ENCODE results near the gene GNAZ.
A peak's percentile ranks its signal among the peaks of the same experiment; 100 is the strongest.

The GNAZ gene

DNA sequence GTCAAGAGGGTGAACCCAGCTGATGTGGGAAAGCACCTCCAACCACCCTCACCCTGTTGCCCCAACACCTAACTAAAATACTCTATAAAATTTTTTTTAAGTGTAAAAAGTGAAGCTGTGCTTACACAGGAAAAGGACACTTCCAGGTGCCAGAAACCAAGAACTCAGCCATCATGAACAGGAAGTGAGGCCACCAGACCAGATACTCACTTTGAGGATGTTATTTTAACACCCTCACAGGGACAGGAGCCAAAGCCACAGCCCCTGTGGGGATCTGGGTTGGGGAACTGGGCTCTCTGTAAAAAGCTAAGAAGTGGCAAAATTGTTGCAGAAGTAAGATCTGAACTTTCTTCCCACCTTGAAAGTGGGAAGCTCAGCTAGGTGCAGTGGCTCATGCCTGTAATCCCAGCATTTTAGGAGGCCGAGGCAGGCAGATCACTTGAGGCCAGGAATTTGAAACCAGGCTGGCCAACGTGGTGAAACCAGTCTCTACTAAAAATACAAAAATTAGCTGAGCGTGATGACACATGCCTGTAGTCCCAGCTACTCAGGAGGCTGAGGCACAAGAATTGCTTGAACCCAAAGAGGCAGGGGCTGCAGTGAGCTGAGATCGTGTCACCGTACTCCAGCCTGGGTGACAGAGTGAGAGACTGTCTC lies 67.7 kb downstream of the GNAZ start:
- peak; percentile 71 to 74 (median 73) for DNase-seq
- H3K4me3 Mint-ChIP-seq: peak overlapping the region; percentile 68 to 87
- peaks cover 34% of the 10 kb centered on the region for H3K36me3 Mint-ChIP-seq (ENCODE audit: insufficient read depth)
- H3K4me1 Mint-ChIP-seq (ENCODE audit: low read depth in 2 of 2): peaks cover 35 to 51% of the 10 kb centered on the region in 2 donors
- no peaks in the 10 kb centered on the region for H3K27me3 Mint-ChIP-seq
- no peaks in the 10 kb centered on the region for H3K9me3 Mint-ChIP-seq
- H3K27ac Mint-ChIP-seq: peak overlapping the region; percentile 95 to 98
- ATAC-seq (replicated peaks): peak; percentile 72

DNA sequence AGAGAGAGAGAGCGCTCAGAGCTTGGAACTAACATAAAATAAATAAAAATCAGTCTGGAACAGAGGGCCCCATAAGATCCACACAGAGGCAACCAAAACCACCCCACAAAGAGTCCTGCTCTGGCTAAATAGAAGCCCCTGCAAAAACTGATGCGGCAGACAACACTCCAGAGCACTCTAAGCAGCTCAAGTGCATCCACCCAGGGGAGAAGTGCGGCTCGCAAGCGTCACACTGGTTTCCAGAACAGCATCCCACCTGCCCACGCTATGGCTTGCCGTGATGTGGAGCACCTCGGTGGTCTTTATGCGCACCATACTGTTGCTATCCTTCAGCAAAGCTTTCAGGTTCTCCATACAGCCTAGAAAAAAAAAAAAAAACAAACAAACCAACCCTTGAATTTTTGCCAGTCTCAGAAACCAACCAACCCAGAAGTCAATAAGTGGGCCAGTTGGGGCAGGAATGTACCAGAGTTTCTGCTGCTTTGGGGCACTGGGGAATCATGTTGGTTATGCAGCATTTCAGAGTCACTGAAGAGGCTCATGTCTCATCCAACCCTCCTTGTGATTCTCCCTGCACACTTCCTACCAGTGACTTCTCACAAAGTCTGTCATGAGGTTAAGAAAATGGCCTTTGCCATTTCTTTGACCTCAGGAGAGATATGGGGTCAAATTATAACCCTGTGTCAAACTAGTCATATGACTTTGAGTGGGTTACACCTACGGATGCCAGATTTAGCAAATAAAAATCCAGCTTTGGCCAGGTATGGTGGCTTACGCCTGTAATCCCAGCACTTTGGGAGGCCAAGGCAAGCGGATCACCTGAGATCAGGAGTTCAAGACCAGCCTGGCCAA lies 68.5 kb downstream of the GNAZ start:
- peaks cover 39% of the 10 kb centered on the region for H3K36me3 Mint-ChIP-seq (ENCODE audit: insufficient read depth)
- H3K27ac Mint-ChIP-seq: peak overlapping the region; percentile 95 to 98
- DNase-seq: no peak
- peak overlapping the region; percentile 68 to 87 for H3K4me3 Mint-ChIP-seq
- ATAC-seq (replicated peaks): no peak
- H3K27me3 Mint-ChIP-seq: no peaks in the 10 kb centered on the region
- peaks cover 39 to 56% of the 10 kb centered on the region in 2 donors for H3K4me1 Mint-ChIP-seq (ENCODE audit: low read depth in 2 of 2)
- no peaks in the 10 kb centered on the region for H3K9me3 Mint-ChIP-seq

DNA sequence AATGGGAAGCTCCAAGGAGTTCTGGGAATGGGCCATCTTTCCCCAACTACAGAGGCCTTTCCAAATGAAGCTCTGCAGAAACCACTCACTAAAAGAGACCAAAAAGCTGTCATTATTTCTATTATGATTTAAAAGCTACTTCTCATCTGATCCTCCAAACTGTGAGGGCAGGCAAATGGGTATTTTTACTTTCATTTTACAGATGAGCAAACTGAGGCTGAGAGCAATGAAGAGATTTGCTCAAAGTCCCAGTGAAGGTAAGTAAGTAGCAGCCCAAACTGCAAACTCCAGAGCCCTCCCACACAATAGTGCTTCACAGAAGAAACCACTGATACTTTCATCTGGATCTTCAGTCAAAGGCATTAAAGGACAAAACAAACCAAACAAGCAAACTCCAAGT lies 70.1 kb downstream of the GNAZ start:
- H3K9me3 Mint-ChIP-seq: no peaks in the 10 kb centered on the region
- no peaks in the 10 kb centered on the region for H3K27me3 Mint-ChIP-seq
- DNase-seq (no peak), ATAC-seq (replicated peaks) (no peak)
- H3K36me3 Mint-ChIP-seq (ENCODE audit: insufficient read depth): peaks cover 52% of the 10 kb centered on the region
- H3K4me3 Mint-ChIP-seq: no peak overlapping the region
- H3K27ac Mint-ChIP-seq: peak overlapping the region; percentile 95 to 98
- peaks cover 43 to 65% of the 10 kb centered on the region in 2 donors for H3K4me1 Mint-ChIP-seq (ENCODE audit: low read depth in 2 of 2)

DNA sequence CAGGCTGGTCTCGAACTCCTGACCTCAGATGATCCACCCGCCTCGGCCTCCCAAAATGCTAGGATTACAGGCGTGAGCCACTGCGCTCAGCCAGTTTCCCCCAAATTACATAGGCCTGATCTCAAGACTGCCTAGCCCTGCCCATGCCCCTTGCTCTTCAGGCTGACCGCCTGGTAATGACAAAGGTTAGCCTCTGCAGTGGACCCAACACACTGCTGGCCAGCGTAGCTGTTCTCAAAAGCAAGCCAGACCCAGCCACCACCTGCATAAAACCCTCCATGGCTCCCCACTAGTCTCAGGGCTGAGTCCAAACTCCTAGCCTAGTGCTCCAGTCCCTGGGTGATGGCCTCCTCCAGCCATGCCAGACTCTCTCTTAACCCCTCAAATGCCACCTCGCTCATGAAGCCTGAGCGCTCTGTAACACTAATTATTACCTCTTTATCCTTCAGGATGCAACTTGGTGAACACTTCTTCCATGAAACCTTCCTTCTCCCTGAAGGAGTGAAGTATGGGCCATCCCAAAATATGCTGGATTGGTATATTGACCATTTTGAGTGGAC lies 72.3 kb downstream of the GNAZ start:
- Mint-ChIP-seq H3K36me3 (ENCODE audit: insufficient read depth) (peaks cover 64% of the 10 kb centered on the region), H3K4me3 (peak overlapping the region; percentile 78 to 83), H3K27me3 (no peaks in the 10 kb centered on the region), H3K9me3 (no peaks in the 10 kb centered on the region), H3K4me1 (ENCODE audit: low read depth in 2 of 2) (peaks cover 49 to 56% of the 10 kb centered on the region in 2 donors), H3K27ac (peak overlapping the region; percentile 95 to 98)
- DNase-seq (no peak), ATAC-seq (replicated peaks) (no peak)

DNA sequence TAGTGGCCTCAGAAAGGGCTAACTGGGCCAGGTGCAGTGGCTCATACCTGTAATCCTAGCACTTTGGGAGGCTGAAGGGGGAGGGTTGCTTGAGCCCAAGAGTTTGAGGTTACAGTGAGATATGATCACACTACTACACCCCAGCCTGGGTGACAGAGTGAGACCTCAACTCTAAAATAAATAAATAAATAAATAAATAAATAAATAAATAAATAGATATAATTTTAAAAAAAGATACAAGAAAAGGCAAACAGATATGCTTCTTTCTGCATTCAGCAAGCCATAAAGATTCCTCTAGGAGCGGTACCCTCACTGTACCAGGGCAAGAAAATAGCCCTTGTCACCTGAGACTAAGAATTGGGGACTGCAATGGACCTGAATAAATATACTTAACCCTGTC lies 72.8 kb downstream of the GNAZ start:
- no peaks in the 10 kb centered on the region for H3K9me3 Mint-ChIP-seq
- H3K36me3 Mint-ChIP-seq (ENCODE audit: insufficient read depth): peaks cover 59% of the 10 kb centered on the region
- no peak for ATAC-seq (replicated peaks)
- peak overlapping the region; percentile 95 to 98 for H3K27ac Mint-ChIP-seq
- peaks cover 46 to 52% of the 10 kb centered on the region in 2 donors for H3K4me1 Mint-ChIP-seq (ENCODE audit: low read depth in 2 of 2)
- no peaks in the 10 kb centered on the region for H3K27me3 Mint-ChIP-seq
- DNase-seq: no peak
- H3K4me3 Mint-ChIP-seq: peak overlapping the region; percentile 78 to 83

DNA sequence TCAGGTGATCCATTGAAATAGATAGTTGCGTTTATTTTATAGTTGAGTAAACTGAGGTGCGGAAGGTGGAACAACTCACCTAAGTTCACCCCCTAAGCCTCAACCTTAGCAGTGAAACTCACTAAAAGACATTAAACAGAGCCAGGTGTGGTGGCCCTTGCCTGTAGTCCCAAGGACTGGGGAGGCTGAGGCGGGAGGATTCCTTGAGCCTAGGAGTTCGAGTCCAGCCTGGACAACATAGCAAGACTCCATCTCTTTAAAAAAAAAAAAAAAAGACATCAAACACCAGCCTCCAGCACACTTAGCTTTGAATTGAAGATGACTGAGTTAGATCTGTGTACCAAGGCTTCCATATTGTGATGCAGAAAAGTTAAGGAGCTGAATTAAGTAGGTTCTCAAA lies 74.1 kb downstream of the GNAZ start:
- H3K9me3 Mint-ChIP-seq: no peaks in the 10 kb centered on the region
- DNase-seq (no peak), ATAC-seq (replicated peaks) (no peak)
- peaks cover 37 to 41% of the 10 kb centered on the region in 2 donors for H3K4me1 Mint-ChIP-seq (ENCODE audit: low read depth in 2 of 2)
- H3K4me3 Mint-ChIP-seq: peak overlapping the region; percentile 77 to 78
- peaks cover 51% of the 10 kb centered on the region for H3K36me3 Mint-ChIP-seq (ENCODE audit: insufficient read depth)
- H3K27ac Mint-ChIP-seq: peak overlapping the region; percentile 93 to 98
- H3K27me3 Mint-ChIP-seq: no peaks in the 10 kb centered on the region

DNA sequence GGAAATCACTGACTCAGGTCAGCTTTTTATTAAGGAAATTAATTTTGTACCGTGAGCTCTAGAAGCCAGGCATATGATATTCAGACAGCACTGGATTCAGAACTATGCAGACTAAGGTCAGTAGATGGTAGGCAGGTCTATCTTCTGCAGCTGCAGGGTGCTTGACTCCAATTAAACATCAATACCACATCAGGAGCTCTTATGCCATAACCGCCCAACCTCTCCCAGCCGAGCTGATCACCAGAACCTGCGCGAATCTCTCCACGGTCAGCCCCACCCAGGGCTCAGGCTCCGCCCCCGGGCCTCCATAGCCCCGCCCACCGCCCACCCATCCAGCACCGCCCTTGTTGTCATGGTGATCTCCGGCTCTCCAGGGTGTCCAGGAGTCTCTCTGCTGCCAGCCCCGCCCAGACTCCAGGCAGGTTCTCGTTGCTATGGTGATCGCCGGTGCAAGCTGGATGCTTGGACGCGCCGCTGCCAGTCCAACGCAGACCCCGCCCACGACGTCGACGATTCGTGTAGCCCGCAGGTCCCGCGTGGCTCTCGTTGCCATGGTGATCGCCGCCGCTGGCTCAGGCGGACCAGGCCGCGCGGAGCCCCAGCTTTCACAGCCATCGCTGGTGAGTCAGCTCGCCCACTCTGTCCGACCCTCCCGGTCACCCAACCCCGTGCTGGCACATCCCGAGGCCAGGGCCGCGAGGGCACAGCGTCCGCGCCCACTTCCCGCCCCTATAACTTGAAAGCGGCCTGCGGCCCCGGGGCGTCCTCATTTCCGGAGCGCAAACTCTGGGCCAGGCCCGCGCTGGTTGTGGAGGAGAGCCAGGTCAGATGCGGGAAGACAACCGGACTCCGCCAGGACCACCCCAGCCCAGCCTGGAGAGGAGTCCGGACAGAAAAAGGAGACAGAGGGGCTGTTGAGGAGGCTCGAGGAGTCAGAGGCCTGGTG lies 74.9 kb downstream of the GNAZ start, which contains the start of gene RAB36:
RAB36 (plus strand) TSS at position 546 of the 946 bp plus-strand sequence. CDS start 1,140 bp downstream, outside the sequence.
- Mint-ChIP-seq H3K27me3 (no peaks in the 10 kb centered on the region), H3K9me3 (no peaks in the 10 kb centered on the region), H3K36me3 (ENCODE audit: insufficient read depth) (peaks cover 51% of the 10 kb centered on the region), H3K27ac (peak within 1 kb of the TSS; percentile 93 to 98), H3K4me1 (ENCODE audit: low read depth in 2 of 2) (peaks cover 37 to 39% of the 10 kb centered on the region in 2 donors), H3K4me3 (peak within 1 kb of the TSS; percentile 77 to 78)
- peak; percentile 65 for ATAC-seq (replicated peaks)
- DNase-seq: peak; percentile 86 to 98 (median 95)

DNA sequence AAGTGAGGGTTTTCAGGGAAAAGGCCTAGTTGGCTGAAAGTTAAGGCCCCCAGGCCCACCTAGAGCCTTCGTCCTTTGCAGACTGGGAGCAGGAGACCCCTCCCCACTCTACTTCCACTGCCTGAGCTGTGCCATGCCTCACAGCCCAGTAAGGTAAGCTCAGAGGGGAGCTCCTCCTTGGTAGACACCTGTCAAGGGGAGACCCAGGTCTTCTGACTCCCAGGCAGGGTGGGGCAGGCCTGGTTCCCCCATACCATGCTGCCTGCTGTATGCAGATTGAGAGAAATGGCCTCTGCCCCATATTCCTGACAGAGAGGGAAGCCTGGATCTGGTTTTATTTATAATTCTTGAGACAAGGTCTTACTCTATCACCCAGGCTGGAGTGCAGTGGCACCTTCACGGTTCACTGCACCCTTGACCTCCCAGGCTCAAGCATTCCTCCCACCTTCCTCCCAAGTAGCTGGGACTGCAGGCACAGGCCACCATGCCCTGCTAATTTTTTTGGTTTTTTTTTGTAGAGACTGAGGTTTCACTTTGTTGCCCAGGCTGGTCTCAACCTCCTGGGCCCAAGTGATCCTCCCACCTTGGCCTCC lies 75.7 kb downstream of the GNAZ start:
- Mint-ChIP-seq H3K9me3 (no peaks in the 10 kb centered on the region), H3K27ac (peak overlapping the region; percentile 93 to 98), H3K27me3 (no peaks in the 10 kb centered on the region), H3K4me3 (peak overlapping the region; percentile 77 to 78), H3K4me1 (ENCODE audit: low read depth in 2 of 2) (peaks cover 32 to 37% of the 10 kb centered on the region in 2 donors), H3K36me3 (ENCODE audit: insufficient read depth) (peaks cover 49% of the 10 kb centered on the region)
- DNase-seq (no peak), ATAC-seq (replicated peaks) (no peak)

DNA sequence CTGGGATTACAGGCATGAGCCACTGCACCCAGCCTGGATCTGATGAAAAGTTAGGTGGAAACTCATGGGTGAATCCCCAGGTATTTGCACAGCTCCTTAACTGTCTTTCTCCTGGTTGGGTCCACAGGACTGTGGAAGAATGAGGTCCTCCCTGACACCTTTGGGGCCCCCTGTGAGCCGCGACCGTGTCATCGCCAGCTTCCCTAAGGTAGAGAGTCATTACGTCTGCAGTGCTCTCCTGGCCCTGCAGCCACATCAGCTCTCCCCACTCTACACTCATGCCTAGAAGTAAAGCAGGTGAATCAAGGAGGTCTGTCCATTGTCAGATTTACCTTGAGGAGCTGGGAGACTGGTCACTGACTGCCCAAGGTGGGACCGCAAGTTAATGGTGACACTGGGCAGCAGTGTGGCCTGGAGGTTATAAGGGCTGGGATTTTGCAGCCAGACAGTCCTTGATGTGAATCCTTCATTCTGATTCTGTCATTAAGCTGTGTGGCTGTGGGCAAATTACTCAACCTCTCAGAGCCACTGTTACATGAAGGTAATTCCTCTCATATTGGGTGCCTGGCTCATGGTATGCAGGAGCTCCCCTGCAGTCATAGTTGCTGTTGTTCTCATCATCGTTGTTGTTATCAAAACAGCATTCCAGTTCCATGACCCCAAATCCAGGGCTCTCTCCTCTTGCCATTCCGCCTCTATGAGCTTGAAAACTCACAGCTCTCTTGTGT lies 76.3 kb downstream of the GNAZ start:
- H3K4me3 Mint-ChIP-seq: peak overlapping the region in 1 of 2 donors; percentile 40
- DNase-seq: no peak
- H3K27me3 Mint-ChIP-seq: no peaks in the 10 kb centered on the region
- peak overlapping the region; percentile 93 to 98 for H3K27ac Mint-ChIP-seq
- H3K9me3 Mint-ChIP-seq: no peaks in the 10 kb centered on the region
- H3K36me3 Mint-ChIP-seq (ENCODE audit: insufficient read depth): peaks cover 43% of the 10 kb centered on the region
- no peak for ATAC-seq (replicated peaks)
- H3K4me1 Mint-ChIP-seq (ENCODE audit: low read depth in 2 of 2): peaks cover 28 to 36% of the 10 kb centered on the region in 2 donors

DNA sequence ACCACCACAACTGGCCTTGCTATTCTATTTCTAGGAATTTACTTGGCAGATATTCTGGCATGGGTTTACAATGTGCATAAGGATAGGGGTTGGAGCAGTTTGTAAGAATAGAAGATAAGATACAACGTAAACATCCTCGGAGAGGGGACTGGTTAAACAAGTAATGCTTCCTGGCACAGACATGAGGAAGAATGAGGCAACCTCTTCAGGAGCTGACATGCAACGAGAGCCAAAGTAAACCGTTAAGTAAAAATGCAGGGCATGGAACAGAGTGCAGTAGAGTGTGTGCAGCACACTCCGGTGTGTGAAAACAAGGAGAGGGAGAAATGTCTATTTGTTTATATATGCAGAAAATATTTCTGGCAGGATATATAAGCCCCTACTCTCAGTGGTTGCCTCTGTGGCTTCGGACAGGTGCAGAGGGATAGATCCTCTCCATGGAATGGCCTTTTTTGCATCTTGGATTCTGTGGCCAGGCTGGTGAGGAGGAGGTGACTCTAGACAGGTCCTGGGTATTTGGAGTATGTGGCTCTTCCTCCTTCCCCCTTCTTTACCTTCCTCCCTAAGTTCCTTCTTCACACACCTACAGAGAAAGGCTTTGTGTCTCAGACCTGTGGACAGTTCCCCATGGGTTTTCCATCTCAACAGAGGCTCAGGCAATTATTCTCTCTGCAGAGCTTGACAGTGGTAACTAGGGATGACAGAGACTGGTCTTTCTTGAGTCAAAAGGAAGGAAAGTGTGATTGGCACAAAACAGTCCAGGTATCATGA lies 77.5 kb downstream of the GNAZ start:
- ATAC-seq (replicated peaks): no peak
- H3K4me1 Mint-ChIP-seq (ENCODE audit: low read depth in 2 of 2): peaks cover 20 to 30% of the 10 kb centered on the region in 2 donors
- H3K36me3 Mint-ChIP-seq (ENCODE audit: insufficient read depth): peaks cover 31% of the 10 kb centered on the region
- no peak overlapping the region for H3K4me3 Mint-ChIP-seq
- H3K27ac Mint-ChIP-seq: peak overlapping the region; percentile 65 to 98
- no peak for DNase-seq
- H3K9me3 Mint-ChIP-seq: no peaks in the 10 kb centered on the region
- no peaks in the 10 kb centered on the region for H3K27me3 Mint-ChIP-seq

DNA sequence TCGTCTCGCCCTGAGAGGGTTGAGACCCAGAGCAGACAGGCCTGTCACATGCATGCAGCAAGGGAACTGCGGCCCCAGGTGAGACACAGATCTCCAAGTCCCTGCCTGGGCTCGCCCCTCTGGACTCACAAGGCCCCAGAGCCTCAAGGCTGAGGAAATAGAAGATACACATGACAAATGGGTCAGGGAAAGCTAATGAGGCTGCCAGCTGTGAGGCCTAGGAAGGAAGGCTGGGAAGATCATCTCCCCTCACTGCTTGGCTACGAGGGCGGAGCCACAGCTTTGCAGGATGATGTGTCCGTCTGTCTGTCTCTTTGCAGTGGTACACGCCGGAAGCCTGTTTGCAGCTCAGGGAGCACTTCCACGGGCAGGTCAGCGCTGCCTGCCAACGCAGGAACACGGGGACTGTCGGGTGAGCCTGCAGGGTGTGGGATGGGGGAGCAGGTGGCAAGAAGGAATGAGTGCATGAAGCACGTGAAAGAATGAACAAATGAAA lies 79.5 kb downstream of the GNAZ start:
- Mint-ChIP-seq H3K27ac (peak overlapping the region; percentile 9 to 88), H3K9me3 (no peaks in the 10 kb centered on the region), H3K27me3 (no peaks in the 10 kb centered on the region), H3K4me1 (ENCODE audit: low read depth in 2 of 2) (peaks cover 10 to 32% of the 10 kb centered on the region in 2 donors), H3K36me3 (ENCODE audit: insufficient read depth) (peaks cover 18% of the 10 kb centered on the region), H3K4me3 (no peak overlapping the region)
- DNase-seq (no peak), ATAC-seq (replicated peaks) (no peak)
